H1 (cell line): ENCODE measurements around the gene CAPN13. TPM values are rescaled to one million over a fixed set of nuclear protein-coding genes. Genes with fewer than 3 reads are reported as not detected.

Experiments
- EP300 ChIP-seq, 2 experiments: IDR thresholded peaks; 1 replicate in 1 of 2; 2 replicates in 1 of 2; pipeline ENCODE4 v1.6.1; 2011 to 2012; ENCODE audit warnings: low read depth in 2 of 2, low read length in 2 of 2, mild to moderate bottlenecking in 2 of 2, borderline replicate concordance in 1 of 2, inconsistent platforms in 1 of 2, moderate library complexity in 1 of 2
- PHF8 ChIP-seq: fragments of 200-600 bp; sonication (generic); conservative IDR thresholded peaks from 2 replicates; pipeline ENCODE4 v1.7.1; 2012; ENCODE audit warnings: low read depth, mild to moderate bottlenecking, inconsistent platforms, low read length, moderate library complexity
- SRF ChIP-seq: IDR thresholded peaks from 2 replicates; pipeline ENCODE4 v1.6.1; 2011; ENCODE audit warnings: mild to moderate bottlenecking, low read depth, low read length, moderate library complexity
- polyA plus RNA-seq, 7 experiments: library from polyadenylated mRNA; depleted of rRNA in 3 of 7; stranded (reverse) in 5 of 7; unstranded in 2 of 7; fragments of >200 nt in 5 of 7; fragments of 200-250 nt in 2 of 7; gene quantifications; 1 replicate in 5 of 7; 2 replicates in 1 of 7; 4 replicates in 1 of 7; pipeline versions ENCODE4 v1.2.1 to v1.2.3, GENCODE V29; 2011 to 2013; ENCODE audit warnings: missing spikeins in 2 of 7, mixed read lengths in 2 of 7
- total RNA-seq: library from RNA; stranded (reverse); fragmentation: NEBNext Ultra II Directional; extraction: Animal tissue kit (Norgen Biotek cat#: 25700); gene quantifications from 2 replicates; pipeline ENCODE4 v1.2.1, GENCODE V29; 2021

Gene CAPN13
- total and polyA plus RNA-seq, 2 of the 8 experiments (the other 6 are each of a cell fraction or from before 2014, with no cell fraction given) = 2.4 TPM

GRCh38 chr2:30732876-30733275 is 74.4 kb downstream of the CAPN13 start (continued):
- TF ChIP-seq SRF = no peak
- no peak for TF ChIP-seq EP300 (IDR thresholded peaks at IDR 0.05; ENCODE audit: borderline replicate concordance in 1 of 2, low read depth in 2 of 2, low read length in 2 of 2)
- no peak for TF ChIP-seq PHF8
- TF ChIP-seq, all 59 proteins: peak for 0
